GM18508 (cell line): ENCODE results near the gene PAFAH1B1.
"Not testable (repeated sequence)": the region's sequence is repeated elsewhere in the genome, so short reads cannot be mapped to it uniquely, and the experiment has no call there.

Experiments used
- ATAC-seq: cut with Tn5 transposase; IDR thresholded peaks from one replicate; pipeline ENCODE4 v1.9.1; 2021; ENCODE audit warnings: moderate number of reproducible peaks; ENCODE audit not compliant: insufficient read depth, unreplicated experiment

PAFAH1B1 gene

DNA sequence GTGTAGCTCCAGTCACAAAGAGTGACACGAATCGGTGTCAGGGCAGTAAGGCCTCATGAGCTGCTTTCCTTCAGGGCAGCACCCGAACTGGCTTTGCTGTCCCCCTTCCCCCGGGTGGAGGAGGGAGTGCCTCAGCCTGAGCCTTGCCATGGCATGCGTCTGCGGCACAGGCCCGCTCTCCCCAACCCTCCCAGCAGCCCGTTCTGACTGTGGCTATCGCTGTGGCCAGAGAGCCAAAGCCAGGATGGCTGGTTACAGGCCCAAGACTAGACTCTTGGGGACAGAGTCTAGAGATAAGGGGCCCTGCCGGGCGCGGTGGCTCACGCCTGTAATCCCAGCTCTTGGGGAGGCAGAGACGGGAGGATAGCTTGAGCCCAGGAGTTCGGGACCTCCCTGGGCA lies 92.2 kb downstream of the PAFAH1B1 start:
- no peak for ATAC-seq

DNA sequence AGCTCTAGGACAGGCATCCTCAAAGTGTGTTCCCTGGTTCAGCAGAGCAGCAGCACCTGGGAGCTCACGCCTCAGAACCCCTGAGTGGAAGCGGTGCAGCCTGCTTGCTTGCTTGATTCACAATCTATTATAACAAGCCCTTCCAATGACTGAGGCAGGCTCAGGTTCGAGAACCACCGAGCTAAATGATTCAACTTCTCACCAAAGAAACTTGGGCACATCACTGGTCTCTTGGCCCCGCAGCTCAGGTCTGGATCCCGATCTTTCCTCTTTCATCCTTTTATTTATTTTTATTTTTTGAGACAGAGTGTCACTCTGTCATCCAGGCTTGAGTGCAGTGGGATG lies 93.6 kb downstream of the PAFAH1B1 start:
- no peak for ATAC-seq

DNA sequence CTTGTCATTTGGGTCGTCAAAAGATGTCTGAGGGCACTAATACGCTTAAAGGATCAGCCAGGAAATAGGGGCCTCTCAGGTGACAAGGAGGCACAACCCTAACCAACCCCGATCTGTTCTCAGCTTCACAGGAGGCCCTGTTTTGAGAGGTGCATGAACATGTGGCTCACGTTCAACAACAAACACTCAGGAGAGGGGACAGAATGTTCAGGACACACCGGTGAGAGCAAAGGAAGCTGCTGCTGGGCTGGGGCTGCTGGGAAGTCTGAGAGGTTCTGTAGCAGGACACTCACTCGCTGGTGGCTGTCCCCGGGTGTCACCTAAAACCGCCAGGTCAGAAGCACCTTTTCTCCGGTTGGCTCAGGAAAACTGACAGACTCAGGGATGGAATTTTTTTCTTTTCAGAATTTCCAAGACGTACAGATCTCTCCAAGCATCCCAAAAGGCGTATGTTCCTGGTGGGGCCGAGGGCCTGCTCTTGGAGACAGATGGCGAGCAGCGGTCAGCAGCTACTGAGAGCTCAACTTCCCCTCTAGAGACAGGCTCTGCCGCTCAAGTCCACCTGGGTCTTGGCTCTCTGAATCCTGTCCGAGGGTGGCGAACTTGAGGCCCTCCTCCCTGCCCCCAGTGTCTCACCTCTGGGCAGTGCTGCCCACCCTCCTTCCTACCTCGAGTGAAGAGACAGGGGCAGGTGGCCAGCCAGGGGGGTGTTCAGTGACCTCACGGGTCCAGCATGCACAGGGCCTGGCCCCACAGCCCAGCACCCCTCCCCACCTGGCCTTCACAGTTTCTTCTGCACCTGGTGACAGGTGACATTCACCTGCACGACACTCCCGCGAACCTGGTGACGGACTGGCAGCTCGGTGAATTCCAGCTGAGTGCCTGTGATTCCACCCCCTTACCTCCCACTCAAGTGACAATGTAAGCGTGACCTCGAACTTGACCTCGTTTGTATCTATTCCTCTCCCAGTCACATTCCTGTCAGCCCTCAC lies 95.2 kb downstream of the PAFAH1B1 start:
- no peak for ATAC-seq

DNA sequence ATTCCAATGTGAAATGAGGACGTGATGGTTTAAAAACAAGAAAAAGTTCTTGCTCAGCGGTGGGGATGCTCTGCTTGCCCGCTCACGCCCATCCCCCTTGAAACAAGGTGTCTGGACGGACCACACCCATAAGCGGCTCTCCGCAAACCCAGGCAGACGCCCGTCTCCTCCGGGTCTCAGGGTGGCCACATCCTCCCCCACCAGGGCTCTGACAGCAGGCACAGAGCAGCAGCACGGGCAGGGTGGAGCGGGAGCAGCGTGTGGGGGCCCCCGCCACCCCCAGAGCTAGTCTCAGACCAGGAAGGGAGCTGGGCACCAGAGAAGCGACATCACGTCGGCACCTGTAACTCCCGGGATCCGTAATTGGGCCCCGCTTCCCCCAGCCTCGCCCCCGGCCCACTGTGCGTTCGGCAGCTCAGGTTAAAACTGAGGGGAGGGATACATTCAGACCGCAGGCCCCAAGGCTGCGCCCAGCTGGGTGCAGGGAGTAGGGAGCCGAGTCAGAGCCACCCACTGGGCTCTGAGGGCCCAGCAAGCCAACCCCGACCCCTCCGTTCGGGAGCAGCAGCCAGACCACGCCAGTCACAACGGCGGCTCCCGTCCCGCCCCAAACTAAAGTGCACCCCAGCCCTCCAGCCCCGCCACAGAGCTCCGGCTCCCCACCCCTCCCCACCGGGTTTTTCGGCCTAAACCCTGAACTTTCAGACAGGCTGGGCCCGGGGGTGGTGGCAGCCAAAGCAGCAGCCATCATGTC lies 96.1 kb downstream of the PAFAH1B1 start:
- no peak for ATAC-seq

DNA sequence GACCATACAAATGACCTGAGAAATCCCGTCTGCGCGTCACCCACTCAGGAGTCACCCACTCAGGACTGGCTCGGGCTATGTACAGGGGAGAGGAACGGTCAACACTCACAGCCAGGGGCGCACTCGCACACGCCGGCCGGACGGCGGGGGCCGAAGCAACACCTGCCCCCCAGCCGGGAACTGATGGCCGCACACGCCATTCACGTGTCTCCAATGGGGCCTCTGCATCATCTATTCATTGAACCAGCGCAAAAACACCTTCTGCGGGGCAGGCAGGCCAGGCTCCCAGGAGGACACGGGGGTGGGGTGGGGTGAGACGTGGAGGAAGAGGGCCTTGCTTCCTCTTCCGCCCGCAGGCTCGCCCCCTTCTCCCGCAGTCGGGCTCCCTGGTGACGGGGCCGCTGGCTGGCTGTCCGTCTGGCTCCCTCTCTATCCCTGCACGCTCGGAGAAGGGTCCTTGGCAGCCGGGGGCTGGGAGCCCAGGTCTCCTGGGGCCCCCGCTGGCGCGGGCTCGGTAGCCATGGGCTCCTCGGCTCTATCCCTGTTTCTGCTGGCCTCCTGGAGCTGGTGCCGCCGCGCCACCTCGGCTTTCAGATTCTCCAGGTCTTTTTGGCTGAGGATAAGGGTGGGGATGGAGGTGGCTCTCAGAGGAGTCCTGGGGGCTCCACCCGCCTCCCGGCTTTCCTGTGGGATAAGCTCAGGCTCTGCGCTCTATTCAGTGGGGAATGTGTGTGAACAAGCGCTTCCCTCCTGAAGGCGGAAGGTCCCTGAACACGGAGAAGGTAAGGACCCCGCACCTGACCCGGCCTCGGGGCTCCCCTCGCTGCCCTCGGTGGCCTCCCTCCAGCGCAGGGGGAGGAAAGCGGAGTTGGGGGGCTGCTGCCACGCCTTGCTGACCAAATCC lies 97.0 kb downstream of the PAFAH1B1 start:
- no peak for ATAC-seq

DNA sequence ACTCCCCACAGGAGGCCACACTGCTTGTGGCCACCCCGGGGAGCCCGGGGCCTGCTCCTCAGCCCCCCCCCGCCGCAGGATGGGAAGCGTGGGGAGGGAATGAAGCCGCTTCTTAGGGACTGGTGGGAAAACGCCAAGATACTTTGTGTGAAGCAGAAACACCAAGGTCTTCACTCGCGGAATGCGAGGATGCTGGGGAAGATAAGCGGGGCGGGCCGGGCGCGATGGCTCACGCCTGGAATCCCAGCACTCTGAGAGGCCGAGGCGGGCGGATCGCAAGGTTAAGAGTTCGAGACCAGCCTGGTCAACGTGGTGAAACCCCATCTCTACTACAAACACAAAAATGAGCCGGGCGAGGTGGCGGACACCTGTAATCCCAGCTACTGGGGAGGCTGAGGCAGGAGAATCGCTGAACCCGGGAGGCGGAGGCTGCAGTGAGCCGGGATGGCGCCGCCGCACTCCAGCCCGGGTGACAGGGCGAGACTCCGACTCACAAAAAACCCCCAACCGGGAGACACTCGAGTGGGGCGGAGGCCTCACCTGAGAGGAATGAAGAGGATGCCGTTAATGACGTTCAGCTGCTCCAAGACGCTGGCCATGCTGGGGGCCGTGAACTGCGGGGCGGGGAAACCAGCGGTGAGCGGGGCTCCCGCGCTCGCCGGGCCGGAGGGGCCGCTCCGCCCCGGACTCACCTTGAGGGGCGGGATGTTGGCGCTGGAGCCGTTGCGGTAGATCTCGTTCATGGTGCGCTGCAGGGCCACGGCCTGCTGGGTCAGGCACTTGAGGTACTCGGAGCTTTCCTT lies 97.8 kb downstream of the PAFAH1B1 start:
- ATAC-seq, result no peak

DNA sequence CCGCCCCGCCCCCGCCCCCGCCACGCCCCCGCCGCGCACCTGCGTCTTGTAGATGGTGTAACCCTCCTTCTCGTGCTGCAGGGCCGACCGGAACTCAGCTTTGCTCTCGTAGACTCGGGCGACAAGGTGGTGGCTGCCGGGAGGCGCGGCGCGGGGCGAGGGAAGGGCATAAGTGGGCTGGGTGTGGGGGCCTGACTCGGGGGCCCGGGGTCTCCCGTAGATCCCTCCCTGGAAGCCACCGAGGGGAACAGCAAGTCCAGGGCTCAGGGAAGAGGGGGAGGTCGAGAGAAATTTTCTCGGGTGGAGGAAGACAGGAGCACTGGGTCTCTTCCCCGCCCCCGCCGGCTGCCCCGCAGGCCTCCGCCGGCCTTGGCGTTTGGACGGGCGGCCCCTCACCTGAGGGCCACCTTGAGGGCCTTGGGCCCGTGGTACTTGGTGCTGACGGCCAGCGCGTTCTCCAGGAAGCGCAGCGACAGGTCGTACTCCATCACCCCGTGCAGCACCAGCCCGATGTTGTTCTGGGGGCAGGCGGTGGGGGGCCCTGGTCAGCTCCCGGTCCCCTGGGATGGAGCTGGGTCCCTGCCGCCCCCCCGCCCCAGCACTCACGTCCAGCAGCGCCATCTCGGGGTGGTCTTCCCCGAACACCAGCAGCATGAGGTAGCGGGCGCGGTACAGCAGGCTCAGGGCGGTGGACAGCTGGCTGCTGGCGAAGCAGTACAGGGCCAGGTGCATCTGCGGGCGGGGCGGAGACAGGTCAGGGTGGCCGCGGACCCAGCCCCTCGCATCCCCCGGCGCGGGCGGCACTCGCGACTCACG lies 98.7 kb downstream of the PAFAH1B1 start:
- no peak for ATAC-seq

DNA sequence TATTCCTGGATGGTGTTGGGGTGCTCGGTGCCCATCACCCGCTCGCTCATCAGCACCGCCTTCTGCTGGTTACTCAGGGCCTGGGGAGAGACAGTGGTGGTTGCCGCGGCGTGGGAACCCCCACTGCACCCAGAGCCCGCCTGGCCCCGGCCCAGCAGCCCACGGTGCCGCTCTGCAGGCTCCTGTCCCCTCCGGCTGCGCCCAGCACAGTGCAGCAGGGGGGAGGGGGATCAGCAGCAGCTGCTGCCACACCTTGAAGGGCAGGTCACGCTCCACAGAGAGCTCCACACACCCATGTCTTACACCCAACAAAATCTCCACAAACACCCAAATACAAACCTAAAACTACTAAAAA lies 99.3 kb downstream of the PAFAH1B1 start:
- no peak for ATAC-seq

DNA sequence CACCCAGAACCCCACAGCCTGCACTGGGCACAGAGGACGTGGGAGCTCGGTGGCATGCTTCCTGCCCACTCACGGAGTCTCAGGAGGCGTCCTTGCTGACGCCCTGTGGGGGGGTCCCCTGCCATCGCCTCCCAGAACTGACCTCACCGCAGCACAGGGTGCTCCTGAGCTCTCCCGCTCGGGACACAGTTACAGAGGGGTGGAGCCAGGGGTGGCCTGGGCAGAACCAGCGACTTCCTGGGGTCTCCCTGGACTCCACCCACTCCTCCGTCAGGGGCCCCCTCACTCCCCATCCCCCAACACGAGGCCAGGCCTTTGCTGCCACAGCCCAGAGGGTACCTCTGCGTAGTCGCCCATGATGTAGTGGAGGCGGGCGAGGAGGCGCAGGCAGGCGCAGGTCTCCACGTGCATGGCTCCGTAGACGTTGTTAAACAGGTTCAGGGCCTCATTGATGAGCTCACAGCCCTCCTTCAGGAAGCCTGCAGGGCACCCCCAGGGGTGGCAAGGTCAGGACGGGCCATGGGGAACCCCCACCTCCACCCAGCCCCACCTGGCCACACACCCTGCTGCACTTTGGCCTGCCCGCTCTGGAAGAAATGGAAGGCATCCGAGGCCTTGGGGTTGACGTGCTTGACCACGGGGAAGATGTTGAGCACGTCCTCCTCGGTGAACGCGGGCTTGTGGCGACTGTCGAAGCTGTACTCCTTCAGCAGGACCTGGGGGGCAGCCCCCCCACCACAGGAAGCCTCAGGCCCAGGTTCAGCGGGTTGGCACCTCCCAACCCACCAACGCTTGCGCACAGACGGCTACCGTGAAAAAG lies 100.3 kb downstream of the PAFAH1B1 start:
- no peak for ATAC-seq

DNA sequence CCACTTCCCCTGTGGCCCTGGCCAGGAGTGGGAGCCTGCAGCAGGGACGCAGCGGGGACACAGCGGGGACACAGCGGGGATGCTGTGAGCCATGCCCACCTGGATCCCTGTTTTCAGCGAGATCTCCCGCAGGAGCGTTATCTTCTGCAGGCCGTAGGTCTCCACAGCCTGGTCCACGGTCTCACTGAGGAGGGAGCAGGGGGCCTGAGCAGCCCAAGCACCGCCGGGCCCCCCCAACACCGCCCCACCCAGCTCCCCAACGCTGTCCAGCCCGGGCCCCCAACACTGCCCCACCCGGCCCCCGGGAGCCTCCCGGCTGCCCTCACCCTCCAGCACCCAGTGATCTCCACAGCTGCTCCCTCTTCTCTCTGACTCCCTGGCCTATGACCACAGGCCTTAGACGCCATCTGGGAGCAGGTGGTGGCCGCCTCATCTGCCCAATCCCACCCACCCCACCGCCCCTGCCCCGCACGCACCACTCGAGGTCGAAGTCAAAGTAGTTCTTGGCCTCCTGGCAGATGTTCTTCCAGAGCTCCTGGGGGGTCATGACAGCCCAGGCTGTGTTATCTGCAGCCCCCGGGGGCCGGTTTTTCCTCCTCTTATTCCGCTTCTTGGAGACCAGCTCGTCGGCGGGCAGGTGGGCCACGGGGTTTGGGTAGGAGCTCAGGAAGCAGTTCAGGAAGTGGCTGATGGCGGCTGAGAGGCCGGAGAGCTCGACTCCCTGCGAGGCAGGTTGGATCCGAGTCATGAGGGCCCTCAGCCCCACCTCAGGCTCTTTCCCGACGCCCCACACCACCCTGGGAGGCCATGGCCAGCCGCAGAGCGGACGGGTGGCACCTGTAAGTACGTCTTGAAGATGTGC lies 101.2 kb downstream of the PAFAH1B1 start:
- no peak for ATAC-seq

DNA sequence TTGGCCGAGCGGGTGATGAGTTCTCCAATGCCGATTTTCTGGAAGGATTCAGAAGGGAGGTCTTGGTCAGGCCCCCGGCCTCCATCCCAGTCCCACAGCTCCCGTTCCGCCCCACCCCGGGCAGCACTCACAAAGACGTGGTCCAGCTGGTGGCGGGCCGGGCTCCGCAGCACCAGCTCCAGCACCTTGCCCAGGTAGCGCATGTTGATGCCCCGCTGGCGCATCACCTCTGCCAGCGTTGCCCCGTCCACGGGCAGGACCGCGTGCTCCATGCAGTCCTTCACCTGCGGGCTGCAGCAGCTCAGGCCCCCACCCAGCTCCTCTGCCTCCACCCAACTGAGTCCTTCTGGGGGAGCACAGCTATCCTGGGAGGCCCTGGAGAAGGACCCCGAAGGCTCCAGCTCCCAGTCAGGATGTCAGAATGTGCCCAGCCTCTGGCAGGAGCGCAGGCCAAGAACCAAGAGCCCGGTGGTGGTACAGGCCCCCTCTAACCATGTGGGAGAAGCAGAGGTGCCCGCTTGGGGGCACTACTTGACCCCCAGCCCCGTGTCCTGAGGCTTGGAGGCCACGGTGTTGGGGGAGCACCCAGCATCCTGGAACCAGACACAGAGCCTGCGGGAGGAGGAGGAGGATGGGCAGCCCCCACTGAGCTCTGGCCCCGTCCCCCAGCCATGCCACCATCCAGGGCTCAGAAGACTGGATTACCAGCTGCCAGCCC lies 101.9 kb downstream of the PAFAH1B1 start:
- ATAC-seq, result no peak

DNA sequence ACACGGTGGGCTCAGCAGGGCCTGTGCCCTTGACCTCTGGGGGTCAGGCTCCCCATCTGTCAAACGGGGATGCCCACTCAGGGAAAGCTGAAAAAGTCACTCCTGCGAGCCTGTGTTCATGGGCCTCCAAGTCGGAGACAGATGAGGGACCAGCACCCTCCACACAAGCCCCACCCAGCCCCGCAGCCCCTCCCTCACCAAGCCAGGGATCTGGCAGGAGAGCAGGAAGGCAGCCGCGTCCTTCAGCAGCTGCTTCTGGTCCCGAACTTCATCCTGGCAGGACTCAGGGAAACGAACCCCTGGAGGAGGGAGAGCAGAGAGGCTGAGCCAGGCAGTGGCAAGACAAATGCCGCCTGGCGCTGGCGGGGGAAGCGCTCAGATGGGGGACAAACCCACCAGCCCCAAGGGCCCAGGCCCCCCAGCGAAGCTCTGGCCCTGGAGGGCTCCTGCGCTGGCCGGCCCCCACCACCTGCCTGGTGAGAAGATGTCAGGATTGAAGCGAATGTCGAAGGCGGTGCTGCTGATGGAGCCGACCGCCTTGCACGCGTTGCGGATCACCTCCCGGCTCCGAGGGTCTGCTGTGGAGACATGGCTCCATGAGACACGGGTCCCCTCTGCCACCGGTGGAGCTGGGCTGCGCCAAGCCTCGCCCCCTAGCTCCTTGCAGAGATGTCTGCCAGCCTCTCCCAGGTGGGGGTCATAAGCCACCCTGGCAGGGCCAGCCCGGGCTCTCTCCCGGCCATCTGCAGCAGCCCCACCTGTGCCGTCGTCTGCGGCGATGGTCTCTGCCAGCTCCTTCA lies 102.7 kb downstream of the PAFAH1B1 start:
- ATAC-seq, result no peak

DNA sequence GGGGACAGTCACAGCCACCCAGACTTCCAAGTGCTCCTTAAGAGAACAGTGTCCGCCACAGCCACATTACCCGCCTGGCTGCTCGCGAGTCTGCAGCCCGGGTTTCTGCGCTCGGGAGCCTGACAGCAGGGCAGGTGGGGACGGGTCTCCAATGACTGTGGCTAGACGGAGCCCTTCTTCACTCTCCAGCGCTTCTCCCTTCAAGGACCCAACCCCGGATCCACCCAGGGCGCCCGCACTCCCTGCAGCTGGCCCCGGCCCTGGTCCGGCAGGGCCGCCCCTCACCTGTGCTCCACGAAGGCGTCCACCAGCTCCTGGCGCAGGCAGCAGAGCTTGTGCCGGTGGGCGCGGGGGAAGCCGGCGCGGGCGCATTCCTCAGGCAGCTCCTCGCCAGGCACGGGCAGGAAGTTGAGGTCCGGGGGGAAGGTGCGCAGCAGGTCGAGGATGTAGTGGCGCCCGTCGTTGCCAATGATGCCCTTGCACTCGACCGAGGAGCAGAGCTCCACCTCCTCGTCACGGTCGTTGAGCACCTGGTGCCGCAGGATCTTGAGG lies 104.2 kb downstream of the PAFAH1B1 start:
- no peak for ATAC-seq

DNA sequence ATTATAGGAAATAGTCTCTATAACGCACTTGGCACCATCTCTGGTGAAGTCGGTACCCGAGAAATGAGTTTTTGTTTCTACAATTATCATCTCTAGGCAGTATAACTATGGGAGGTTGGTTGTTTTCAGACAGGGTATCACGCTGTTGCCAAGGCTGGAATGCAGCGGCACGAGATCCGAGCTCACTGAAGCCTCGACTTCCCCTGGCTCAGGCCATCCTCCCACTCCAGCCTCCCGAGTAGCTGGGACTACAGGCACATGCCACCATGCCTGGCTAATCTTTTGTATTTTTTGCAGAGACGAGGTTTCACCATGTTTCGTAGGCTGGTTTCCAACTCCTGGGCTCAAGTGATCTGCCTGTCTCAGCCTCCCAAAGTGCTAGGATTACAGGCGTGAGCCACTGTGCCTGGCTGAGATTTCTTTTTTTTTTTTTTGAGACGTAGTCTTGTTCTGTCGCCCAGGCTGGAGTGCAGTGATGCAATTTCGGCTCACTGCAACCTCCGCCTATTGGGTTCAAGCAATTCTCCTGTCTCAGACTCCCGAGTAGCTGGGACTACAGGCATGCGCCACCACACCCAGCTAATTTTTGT lies 105.9 kb downstream of the PAFAH1B1 start:
- ATAC-seq, result not testable (repeated sequence)

DNA sequence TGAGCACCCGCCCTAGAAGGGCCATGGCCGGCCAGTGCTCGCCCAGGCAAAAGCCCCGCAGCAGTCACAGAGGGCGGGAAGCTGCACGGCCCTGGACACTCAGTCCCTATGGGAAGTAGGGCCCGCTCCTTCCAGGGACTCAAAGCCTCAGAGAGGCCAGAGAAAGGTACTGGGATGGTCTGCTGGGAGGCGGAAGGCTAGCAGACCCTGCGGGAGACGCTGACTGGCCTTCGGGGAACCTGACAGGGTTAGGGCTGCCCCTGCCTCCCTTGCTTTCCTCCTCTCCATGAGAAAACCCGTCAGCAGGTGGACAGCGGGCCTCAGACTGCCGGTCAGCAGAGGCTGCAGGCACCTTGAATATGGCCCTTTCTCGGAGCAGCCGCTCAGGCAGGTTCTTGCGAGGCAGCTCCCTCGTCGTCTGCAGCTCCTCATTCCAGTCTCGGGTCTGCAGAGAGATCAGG lies 106.6 kb downstream of the PAFAH1B1 start:
- no peak for ATAC-seq
